Measurements from ENCODE around the gene CTCF.

The CTCF gene

GRCh38 chr16:67647681-67648080 is 85.4 kb downstream of the CTCF start:
- no peak overlapping the region for H3K4me3 ChIP-seq (ENCODE audit: low read length)
- TF ChIP-seq CTCF (conservative IDR thresholded peaks at IDR 0.05; ENCODE audit: low read depth, low read length), result no peak

GRCh38 chr16:67648088-67648763 is 85.9 kb downstream of the CTCF start:
- no peak overlapping the region for H3K4me3 ChIP-seq (ENCODE audit: low read length)
- DNase-seq (ENCODE audit: low read depth), result no peak
- no peak for TF ChIP-seq CTCF (conservative IDR thresholded peaks at IDR 0.05; ENCODE audit: low read depth, low read length)

More at GRCh38 chr16:67647681-67648080, 85.4 kb downstream of the CTCF start:
- DNase-seq (ENCODE audit: low read depth), result no peak

GRCh38 chr16:67648764-67649407 is 86.6 kb downstream of the CTCF start:
- TF ChIP-seq CTCF (conservative IDR thresholded peaks at IDR 0.05; ENCODE audit: low read depth, low read length), result no peak
- H3K4me3 ChIP-seq (ENCODE audit: low read length), result no peak overlapping the region
- DNase-seq (ENCODE audit: low read depth), result no peak

- no peak for TF ChIP-seq CTCF (conservative IDR thresholded peaks at IDR 0.05; ENCODE audit: low read depth, low read length)
- DNase-seq (ENCODE audit: low read depth), result no peak
- H3K4me3 ChIP-seq (ENCODE audit: low read length), result no peak overlapping the region
Observed at GRCh38 chr16:67649494-67649931, 87.2 kb downstream of the CTCF start.

- no peak for TF ChIP-seq CTCF (conservative IDR thresholded peaks at IDR 0.05; ENCODE audit: low read depth, low read length)
- DNase-seq (ENCODE audit: low read depth), result no peak
- no peak overlapping the region for H3K4me3 ChIP-seq (ENCODE audit: low read length)
Observed at GRCh38 chr16:67650023-67650422, 87.7 kb downstream of the CTCF start.

- H3K4me3 ChIP-seq (ENCODE audit: low read length), result no peak overlapping the region
- no peak for TF ChIP-seq CTCF (conservative IDR thresholded peaks at IDR 0.05; ENCODE audit: low read depth, low read length)
- no peak for DNase-seq (ENCODE audit: low read depth)
Observed at GRCh38 chr16:67651039-67651438, 88.7 kb downstream of the CTCF start.

- no peak for DNase-seq (ENCODE audit: low read depth)
- TF ChIP-seq CTCF (conservative IDR thresholded peaks at IDR 0.05; ENCODE audit: low read depth, low read length), result no peak
- no peak overlapping the region for H3K4me3 ChIP-seq (ENCODE audit: low read length)
Observed at GRCh38 chr16:67651847-67652246, 89.5 kb downstream of the CTCF start.
